ENCODE measurements around the gene GLI1. TPM values are rescaled to one million over a fixed set of nuclear protein-coding genes. Genes with fewer than 3 reads are reported as not detected.
A peak's percentile ranks its signal among the peaks of the same experiment; 100 is the strongest.

Gene GLI1
- total and polyA plus RNA-seq, 2 of the 13 experiments (the other 11 are each of a cell fraction or from before 2014, with no cell fraction given): 0.09 to 0.20 TPM

DNA sequence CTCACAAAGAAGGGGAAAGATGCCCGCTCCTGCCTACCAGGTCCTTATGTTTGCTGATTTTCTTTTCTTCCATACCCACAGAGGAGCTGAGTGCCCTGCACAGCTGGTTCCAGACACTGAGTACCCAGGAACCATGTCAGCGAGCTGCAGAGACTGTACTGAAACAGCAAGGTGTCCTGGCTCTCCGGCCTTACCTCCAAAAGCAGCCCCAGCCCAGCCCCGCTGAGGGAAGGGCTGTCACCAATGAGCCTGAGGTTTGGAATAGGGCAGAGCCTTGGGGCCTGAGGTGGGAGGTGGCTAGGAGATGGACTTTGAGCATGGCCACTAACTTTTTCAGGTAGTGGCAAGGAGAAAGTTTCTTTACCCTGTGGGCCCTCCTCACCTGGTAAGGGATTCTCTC, 30.5 kb downstream of the GLI1 start:
- Histone ChIP-seq H2AFZ (ENCODE audit: low read length) (no peak overlapping the region), H4K20me1 (ENCODE audit: insufficient read depth, low read length) (peaks cover 8% of the 10 kb centered on the region), H3K36me3 (replicated peaks in 1 of 2; ENCODE audit: control insufficient read depth in 1 of 2, insufficient read depth in 2 of 2, low read length in 2 of 2) (peaks cover 19 to 39% of the 10 kb centered on the region in 2 experiments), H3K4me1 (ENCODE audit: insufficient read depth, low read length) (peaks cover 23% of the 10 kb centered on the region), H3K27me3 (ENCODE audit: control insufficient read depth in 1 of 2, insufficient read depth in 2 of 2, low read length in 2 of 2) (peaks cover 0 to 4% of the 10 kb centered on the region in 2 experiments; a peak in 1 of 5 replicates), H3K9me3 (ENCODE audit: low read length) (no peaks in the 10 kb centered on the region), H3K9ac (ENCODE audit: insufficient read depth, low read depth, low read length) (no peak overlapping the region), H3K4me2 (ENCODE audit: low read depth, low read length) (peak overlapping the region; percentile 93; the same call in 1 of the 2 replicates), H3K27ac (ENCODE audit: extremely low read length, insufficient read depth, low read length) (no peak overlapping the region), H3K79me2 (ENCODE audit: insufficient read depth, low read length) (peaks cover 23% of the 10 kb centered on the region), H3K4me3 (replicated peaks in 1 of 3; ENCODE audit: insufficient read depth in 1 of 3, low read depth in 2 of 3, low read length in 3 of 3) (no peak overlapping the region)
- ATAC-seq: no peak
- no peak for FAIRE-seq
- intact Hi-C loops (cut with micrococcal nuclease; ENCODE audit: unreplicated experiment) (no loop called here), in situ Hi-C loops (cut with HindIII; ENCODE audit: extremely low pct_ligation_motif_present, low pct_unique_long_range_greater_than_20kb) (no loop called here)
- POLR2A ChIA-PET: interaction anchor here (1.1 to 3.4 kb wide), 3 partner anchors 10 to 30 kb away, joined by 3 to 15 read pairs (median 4); partner anchors contain the start of gene DDIT3
- no peak for DNase-seq (ENCODE audit: low spot score)
- CTCF ChIA-PET (ENCODE audit: low intra/inter-chr PET ratio, low total read pairs): no interaction called here
- 97% methylated on average over 4 of the region's 4 CpGs for WGBS (ENCODE audit: low lambda C conversion rate)
- BruUV-seq (replicated peaks): no TSS peak
- TF ChIP-seq ZNF788 (CRISPR knock-in tag; IDR thresholded peaks at IDR 0.05; ENCODE audit: borderline replicate concordance) (no peak), ZNF556 (CRISPR knock-in tag; IDR thresholded peaks at IDR 0.05; ENCODE audit: borderline replicate concordance) (no peak), ZBTB21 (CRISPR knock-in tag; IDR thresholded peaks at IDR 0.05) (no peak), ZNF800 (CRISPR knock-in tag; IDR thresholded peaks at IDR 0.05) (no peak), NR2C2 (CRISPR knock-in tag; IDR thresholded peaks at IDR 0.05; ENCODE audit: borderline replicate concordance) (no peak), ETV5 (CRISPR knock-in tag; IDR thresholded peaks at IDR 0.05; ENCODE audit: borderline replicate concordance) (no peak), ZNF616 (CRISPR knock-in tag; IDR thresholded peaks at IDR 0.05; ENCODE audit: low read depth) (no peak), RORA (CRISPR knock-in tag; IDR thresholded peaks at IDR 0.05) (no peak), ATF1 (CRISPR knock-in tag; IDR thresholded peaks at IDR 0.05) (no peak), THAP11 (CRISPR knock-in tag; IDR thresholded peaks at IDR 0.05) (no peak), E2F2 (CRISPR knock-in tag; IDR thresholded peaks at IDR 0.05; ENCODE audit: borderline replicate concordance) (no peak)
- TF ChIP-seq, protein P1, sequence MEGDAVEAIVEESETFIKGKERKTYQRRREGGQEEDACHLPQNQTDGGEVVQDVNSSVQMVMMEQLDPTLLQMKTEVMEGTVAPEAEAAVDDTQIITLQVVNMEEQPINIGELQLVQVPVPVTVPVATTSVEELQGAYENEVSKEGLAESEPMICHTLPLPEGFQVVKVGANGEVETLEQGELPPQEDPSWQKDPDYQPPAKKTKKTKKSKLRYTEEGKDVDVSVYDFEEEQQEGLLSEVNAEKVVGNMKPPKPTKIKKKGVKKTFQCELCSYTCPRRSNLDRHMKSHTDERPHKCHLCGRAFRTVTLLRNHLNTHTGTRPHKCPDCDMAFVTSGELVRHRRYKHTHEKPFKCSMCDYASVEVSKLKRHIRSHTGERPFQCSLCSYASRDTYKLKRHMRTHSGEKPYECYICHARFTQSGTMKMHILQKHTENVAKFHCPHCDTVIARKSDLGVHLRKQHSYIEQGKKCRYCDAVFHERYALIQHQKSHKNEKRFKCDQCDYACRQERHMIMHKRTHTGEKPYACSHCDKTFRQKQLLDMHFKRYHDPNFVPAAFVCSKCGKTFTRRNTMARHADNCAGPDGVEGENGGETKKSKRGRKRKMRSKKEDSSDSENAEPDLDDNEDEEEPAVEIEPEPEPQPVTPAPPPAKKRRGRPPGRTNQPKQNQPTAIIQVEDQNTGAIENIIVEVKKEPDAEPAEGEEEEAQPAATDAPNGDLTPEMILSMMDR (CRISPR knock-in tag; IDR thresholded peaks at IDR 0.05): no peak
- TF ChIP-seq, protein P2, sequence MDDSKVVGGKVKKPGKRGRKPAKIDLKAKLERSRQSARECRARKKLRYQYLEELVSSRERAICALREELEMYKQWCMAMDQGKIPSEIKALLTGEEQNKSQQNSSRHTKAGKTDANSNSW (CRISPR knock-in tag; IDR thresholded peaks at IDR 0.05; ENCODE audit: borderline replicate concordance): no peak

Measured in HepG2 (cell line).